ENCODE measurements around the gene GNG14. TPM values are rescaled to one million over a fixed set of nuclear protein-coding genes. Genes with fewer than 3 reads are reported as not detected.
A peak's percentile ranks its signal among the peaks of the same experiment; 100 is the strongest.

Gene GNG14
- total and polyA plus RNA-seq, 10 of the 15 experiments (the other 5 are each of a cell fraction or from before 2014, with no cell fraction given), result not detected

DNA sequence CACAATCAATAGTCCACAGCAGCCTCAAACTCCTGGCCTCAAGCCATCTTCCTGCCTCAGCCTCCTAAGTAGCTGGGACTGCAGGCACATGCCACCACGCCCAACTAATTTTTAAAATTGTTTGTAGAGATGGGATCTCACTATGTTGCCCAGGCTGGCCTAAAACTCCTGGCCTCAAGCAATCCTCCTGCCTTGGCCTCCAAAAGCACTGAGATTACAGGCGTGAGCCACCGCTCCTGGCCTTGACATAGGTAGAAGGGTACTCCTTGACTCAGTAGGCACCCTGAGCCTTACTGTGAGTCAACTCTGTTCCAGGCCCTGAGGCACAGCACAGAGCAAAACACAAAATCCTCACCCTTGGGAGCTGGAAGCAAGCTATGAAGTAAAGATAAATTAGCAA is 28.1 kb downstream of the GNG14 start (continued):
- TF ChIP-seq EED (IDR thresholded peaks at IDR 0.05; ENCODE audit: low read depth), result no peak

DNA sequence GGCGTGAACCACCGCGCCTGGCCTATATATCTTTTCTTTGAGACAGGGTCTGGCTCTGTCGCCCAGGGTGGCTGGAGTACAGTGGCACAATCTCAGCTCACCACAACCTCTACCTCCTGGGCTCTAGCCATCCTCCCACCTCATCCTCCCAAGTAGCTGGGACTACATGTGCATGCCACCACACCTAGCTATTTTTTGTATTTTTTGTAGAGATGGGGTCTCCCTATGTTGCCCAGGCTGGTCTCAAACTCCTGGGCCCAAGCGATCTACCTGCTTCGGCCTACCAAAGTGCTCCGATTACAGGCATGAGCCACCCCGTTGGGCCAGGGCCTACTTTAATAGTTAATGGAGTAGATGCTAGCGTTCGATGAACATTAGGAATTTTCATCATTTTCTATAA is 32.5 kb downstream of the GNG14 start:
- no peak for DNase-seq (ENCODE audit: low read depth, low spot score)
- ChIA-PET POLR2A (interaction anchor here (6.8 kb wide), 1 partner anchor 13 kb away, joined by 58 read pairs; the partner anchor contains the start of gene TRIR), CTCF (interaction anchor here (0.9 to 5.4 kb wide), 4 partner anchors 13 to 76 kb away, joined by 3 to 30 read pairs (median 6); partner anchors contain the start of gene TRIR), SMC1A (ENCODE audit: uncharacterized antibody, unreplicated experiment) (no interaction called here), RAD21 (ENCODE audit: unreplicated experiment) (no interaction called here)
- intact Hi-C loops (cut with micrococcal nuclease; ENCODE audit: unreplicated experiment) (no loop called here), in situ Hi-C loops (cut with MboI) (no loop called here)
- Histone ChIP-seq H3K4me2 (ENCODE audit: control insufficient read depth, insufficient read depth) (peak overlapping the region; percentile 56), H2AFZ (ENCODE audit: control insufficient read depth, low read depth, low read length) (no peak overlapping the region), H3K9me3 (replicated peaks; ENCODE audit: control insufficient read depth, insufficient read depth, low read length) (no peaks in the 10 kb centered on the region), H3K9ac (ENCODE audit: control insufficient read depth, insufficient read depth, low read length) (peak overlapping the region; percentile 81), H3K27me3 (replicated peaks in 1 of 2; ENCODE audit: control insufficient read depth in 2 of 2, insufficient read depth in 2 of 2, low read length in 1 of 2) (no peaks in the 10 kb centered on the region), H3K36me3 (ENCODE audit: control insufficient read depth in 2 of 2, insufficient read depth in 2 of 2, low read length in 1 of 2) (peaks cover 13 to 15% of the 10 kb centered on the region in 2 experiments), H3K4me3 (peak overlapping the region; percentile 98), H3K4me1 (ENCODE audit: control insufficient read depth, insufficient read depth, low read length) (peaks cover 8% of the 10 kb centered on the region; the same call in 1 of the 2 replicates), H3K79me2 (ENCODE audit: control insufficient read depth, insufficient read depth, low read length) (peaks cover 54% of the 10 kb centered on the region), H3K27ac (ENCODE audit: control insufficient read depth, insufficient read depth) (no peak overlapping the region), H4K20me1 (ENCODE audit: control insufficient read depth, insufficient read depth) (no peaks in the 10 kb centered on the region; the same call in 1 of the 2 replicates)
- no peak for TF ChIP-seq NR2C1 (IDR thresholded peaks at IDR 0.05)
- no peak for TF ChIP-seq RBBP5 (conservative IDR thresholded peaks at IDR 0.05)
- TF ChIP-seq CREM (IDR thresholded peaks at IDR 0.05; ENCODE audit: low read depth), result no peak
- no peak for TF ChIP-seq PAX8 (IDR thresholded peaks at IDR 0.05)
- FAIRE-seq, result no peak
- BruUV-seq (replicated peaks), result no TSS peak
- ATAC-seq, result no peak
- WGBS (ENCODE audit: insufficient coverage, insufficient replicate concordance, low lambda C conversion rate, missing lambda C conversion rate), result 88% methylated on average over 10 of the region's 10 CpGs
